H1 (cell line): ENCODE results near the gene KTI12. TPM values are rescaled to one million over a fixed set of nuclear protein-coding genes. Genes with fewer than 3 reads are reported as not detected.

Experiments used
- ATF3 ChIP-seq: IDR thresholded peaks from 2 replicates; pipeline ENCODE4 v1.6.1; 2011; ENCODE audit warnings: low read depth, mild to moderate bottlenecking, low read length; ENCODE audit not compliant: insufficient read depth
- polyA plus RNA-seq, 7 experiments: library from polyadenylated mRNA; depleted of rRNA in 3 of 7; stranded (reverse) in 5 of 7; unstranded in 2 of 7; fragments of >200 nt in 5 of 7; fragments of 200-250 nt in 2 of 7; gene quantifications; 1 replicate in 5 of 7; 2 replicates in 1 of 7; 4 replicates in 1 of 7; pipeline versions ENCODE4 v1.2.1 to v1.2.3, GENCODE V29; 2011 to 2013; ENCODE audit warnings: missing spikeins in 2 of 7, mixed read lengths in 2 of 7
- total RNA-seq: library from RNA; stranded (reverse); fragmentation: NEBNext Ultra II Directional; extraction: Animal tissue kit (Norgen Biotek cat#: 25700); gene quantifications from 2 replicates; pipeline ENCODE4 v1.2.1, GENCODE V29; 2021

Gene KTI12
- total and polyA plus RNA-seq, 2 of the 8 experiments (the other 6 are each of a cell fraction or from before 2014, with no cell fraction given) = 7.5 to 16.2 TPM

- no peak for TF ChIP-seq ATF3
These were observed 34.9 kb downstream of the KTI12 start (continued) for GRCh38 chr1:51998701-51999100.
